Measurements from ENCODE around the gene TUBD1. TPM values are rescaled to one million over a fixed set of nuclear protein-coding genes. Genes with fewer than 3 reads are reported as not detected.

Gene TUBD1
- total RNA-seq, 1 experiment from 2014 or later, result 12.5 TPM

DNA sequence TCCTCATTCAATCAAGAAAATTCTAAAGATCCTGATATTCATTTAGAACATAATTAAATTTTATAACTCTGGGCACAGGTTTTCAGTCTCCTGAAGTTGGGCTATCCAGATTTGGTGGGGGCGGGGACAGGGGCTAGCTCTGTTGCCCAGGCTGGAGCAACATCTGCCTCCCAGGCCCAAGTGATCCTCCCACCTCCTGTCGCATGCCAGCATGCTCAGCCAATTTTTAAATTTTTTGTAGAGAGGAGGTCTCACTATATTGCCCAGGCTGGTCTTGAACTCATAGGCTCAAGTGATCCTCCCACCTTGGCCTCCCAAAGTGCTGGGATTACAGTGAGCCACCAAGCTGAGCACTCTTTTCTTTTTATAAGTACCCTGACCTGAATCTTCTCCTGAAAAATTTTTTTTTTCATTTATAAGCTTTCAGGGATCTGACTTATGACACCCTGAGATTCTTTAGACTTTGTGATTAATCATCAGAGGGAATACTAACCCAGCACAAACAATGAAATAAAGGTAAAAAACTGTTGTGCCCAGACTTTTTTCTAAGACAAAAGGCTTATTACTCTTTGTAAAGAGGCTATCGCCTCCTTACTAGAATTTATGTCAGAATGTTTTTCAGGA is 62.6 kb downstream of the TUBD1 start:
- Histone ChIP-seq H3K27me3 (ENCODE audit: control insufficient read depth, insufficient read depth, low read length) (no peaks in the 10 kb centered on the region), H3K9me3 (ENCODE audit: control insufficient read depth, insufficient read depth, low read depth, low read length) (no peaks in the 10 kb centered on the region), H3K27ac (ENCODE audit: low read length) (peak overlapping the region; percentile 100), H3K4me3 (ENCODE audit: low read depth in 2 of 2, low read length in 2 of 2) (peak overlapping the region in 1 of 2 experiments; percentile 6; a peak in 1 of 4 replicates), H3K4me1 (ENCODE audit: control insufficient read depth, insufficient read depth, low read length) (peaks cover 83% of the 10 kb centered on the region), H3K36me3 (ENCODE audit: control insufficient read depth, insufficient read depth, low read length) (no peaks in the 10 kb centered on the region; the same call in 1 of the 2 replicates)
- POLR2A ChIA-PET, result interaction anchor here (2.6 kb wide), 1 partner anchor 8 kb away, joined by 52 read pairs; no protein-coding TSS in a partner anchor
- no peak for DNase-seq (ENCODE audit: low read depth, low spot score)
- intact Hi-C loops (cut with micrococcal nuclease; ENCODE audit: unreplicated experiment) (no loop called here), in situ Hi-C loops (cut with HindIII; ENCODE audit: low pct_unique_long_range_greater_than_20kb, low sequenced_read_pairs) (no loop called here)
- no peak for TF ChIP-seq SIN3A (IDR thresholded peaks at IDR 0.05; ENCODE audit: borderline replicate concordance, insufficient read depth, low read depth, low read length)
- no peak for TF ChIP-seq REST (IDR thresholded peaks at IDR 0.05; ENCODE audit: insufficient read depth in 1 of 2, low read depth in 2 of 2, low read length in 1 of 2)
- TF ChIP-seq, protein P1, sequence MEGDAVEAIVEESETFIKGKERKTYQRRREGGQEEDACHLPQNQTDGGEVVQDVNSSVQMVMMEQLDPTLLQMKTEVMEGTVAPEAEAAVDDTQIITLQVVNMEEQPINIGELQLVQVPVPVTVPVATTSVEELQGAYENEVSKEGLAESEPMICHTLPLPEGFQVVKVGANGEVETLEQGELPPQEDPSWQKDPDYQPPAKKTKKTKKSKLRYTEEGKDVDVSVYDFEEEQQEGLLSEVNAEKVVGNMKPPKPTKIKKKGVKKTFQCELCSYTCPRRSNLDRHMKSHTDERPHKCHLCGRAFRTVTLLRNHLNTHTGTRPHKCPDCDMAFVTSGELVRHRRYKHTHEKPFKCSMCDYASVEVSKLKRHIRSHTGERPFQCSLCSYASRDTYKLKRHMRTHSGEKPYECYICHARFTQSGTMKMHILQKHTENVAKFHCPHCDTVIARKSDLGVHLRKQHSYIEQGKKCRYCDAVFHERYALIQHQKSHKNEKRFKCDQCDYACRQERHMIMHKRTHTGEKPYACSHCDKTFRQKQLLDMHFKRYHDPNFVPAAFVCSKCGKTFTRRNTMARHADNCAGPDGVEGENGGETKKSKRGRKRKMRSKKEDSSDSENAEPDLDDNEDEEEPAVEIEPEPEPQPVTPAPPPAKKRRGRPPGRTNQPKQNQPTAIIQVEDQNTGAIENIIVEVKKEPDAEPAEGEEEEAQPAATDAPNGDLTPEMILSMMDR (IDR thresholded peaks at IDR 0.05), result no peak
- CTCF ChIA-PET, result no interaction called here
- peak; percentile 24 for ATAC-seq
- BruUV-seq (replicated peaks), result no TSS peak

DNA sequence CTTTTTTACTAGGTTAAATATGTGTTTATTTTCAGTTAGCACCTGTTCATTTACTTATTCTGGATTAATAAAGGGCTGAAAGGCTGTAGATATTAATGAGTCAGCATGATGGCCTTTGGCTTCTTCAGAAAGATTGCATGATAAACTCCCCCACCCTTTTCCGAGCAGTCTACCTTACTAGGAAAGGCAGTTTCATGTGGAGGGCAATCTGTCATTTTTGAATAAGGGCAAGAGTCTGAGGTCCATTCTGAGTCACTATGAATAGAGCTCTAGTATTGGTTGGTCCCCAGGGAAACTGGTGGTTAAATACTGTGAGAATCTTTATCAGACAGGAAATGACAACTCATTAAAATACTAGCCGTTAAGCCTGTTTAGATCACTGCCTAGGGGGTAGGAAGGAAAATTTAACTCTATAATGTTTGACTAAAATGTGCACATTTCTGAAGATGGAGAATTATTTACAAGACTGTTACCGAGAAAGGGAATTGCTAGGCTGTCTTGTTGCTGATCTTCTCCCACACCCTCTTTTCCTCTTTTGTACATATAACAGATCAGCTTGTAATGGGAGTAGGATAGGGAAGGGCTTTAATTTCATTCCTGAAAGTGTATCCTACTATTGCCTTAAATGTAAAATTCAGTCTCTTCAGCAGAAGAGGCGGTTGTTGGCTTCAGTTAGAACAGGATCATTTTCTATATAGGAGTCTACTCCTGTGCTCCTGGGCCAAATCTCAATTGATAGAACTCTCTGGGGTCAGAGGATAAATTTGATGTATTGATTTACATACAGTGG is 63.3 kb downstream of the TUBD1 start:
- POLR2A ChIA-PET, result interaction anchor here (0.6 to 2.6 kb wide), 5 partner anchors 9 to 121 kb away, joined by 3 to 52 read pairs (median 5); no protein-coding TSS in a partner anchor
- CTCF ChIA-PET, result interaction anchor here (0.9 kb wide), 1 partner anchor 30 kb away, joined by 3 read pairs; no protein-coding TSS in a partner anchor

More for the DNA sequence above, 63.3 kb downstream of the TUBD1 start:
- DNase-seq (ENCODE audit: low read depth, low spot score), result peak; percentile 97
- TF ChIP-seq TCF7L2 (IDR thresholded peaks at IDR 0.05; ENCODE audit: low read depth, low read length), result peak; percentile 85
- TF ChIP-seq, protein P1 (IDR thresholded peaks at IDR 0.05), result no peak
- TF ChIP-seq SIN3A (IDR thresholded peaks at IDR 0.05; ENCODE audit: borderline replicate concordance, insufficient read depth, low read depth, low read length), result no peak
- TF ChIP-seq POLR2AphosphoS5 (IDR thresholded peaks at IDR 0.05; ENCODE audit: low read depth, low read length), result peak; percentile 83; the same call in 1 of the 2 replicates
- peak in 1 of 2 experiments; percentile 51; a peak in 2 of 4 replicates for TF ChIP-seq REST (IDR thresholded peaks at IDR 0.05; ENCODE audit: insufficient read depth in 1 of 2, low read depth in 2 of 2, low read length in 1 of 2)
- ATAC-seq, result peak; percentile 91
- peak overlapping the region in 1 of 2 experiments; percentile 6; a peak in 1 of 4 replicates for H3K4me3 ChIP-seq (ENCODE audit: low read depth in 2 of 2, low read length in 2 of 2)
- peak overlapping the region; percentile 100 for H3K27ac ChIP-seq (ENCODE audit: low read length)
- in situ Hi-C loops (cut with HindIII; ENCODE audit: low pct_unique_long_range_greater_than_20kb, low sequenced_read_pairs) (no loop called here), intact Hi-C loops (cut with micrococcal nuclease; ENCODE audit: unreplicated experiment) (no loop called here)
- H3K9me3 ChIP-seq (ENCODE audit: control insufficient read depth, insufficient read depth, low read depth, low read length), result no peaks in the 10 kb centered on the region
- no peaks in the 10 kb centered on the region for H3K27me3 ChIP-seq (ENCODE audit: control insufficient read depth, insufficient read depth, low read length)
- H3K36me3 ChIP-seq (ENCODE audit: control insufficient read depth, insufficient read depth, low read length), result no peaks in the 10 kb centered on the region; the same call in 1 of the 2 replicates
- BruUV-seq (replicated peaks), result TSS peak; percentile 83
- peaks cover 85% of the 10 kb centered on the region for H3K4me1 ChIP-seq (ENCODE audit: control insufficient read depth, insufficient read depth, low read length)

Measured in Panc1 (cell line).